Measurements from ENCODE around the gene FOXN3.

- TF ChIP-seq FOXK2 (IDR thresholded peaks at IDR 0.05) (no peak), NFRKB (IDR thresholded peaks at IDR 0.05) (no peak), CTBP1 (IDR thresholded peaks at IDR 0.05; ENCODE audit: borderline replicate concordance) (no peak), ZNF384 (IDR thresholded peaks at IDR 0.05) (no peak), SUZ12 (IDR thresholded peaks at IDR 0.05) (no peak), BHLHE40 (IDR thresholded peaks at IDR 0.05; ENCODE audit: borderline replicate concordance) (no peak), TARDBP (IDR thresholded peaks at IDR 0.05) (no peak), FOXM1 (IDR thresholded peaks at IDR 0.05; ENCODE audit: borderline replicate concordance) (no peak)
Measured at GRCh38 chr14:89293314-89293916, 123.6 kb downstream of the FOXN3 start.
